Naive B cell (primary cell): ENCODE results near the gene ADARB1. TPM values are rescaled to one million over a fixed set of nuclear protein-coding genes. Genes with fewer than 3 reads are reported as not detected.

Experiments
- ATAC-seq, 2 donors: fragments of 150-1000 bp; cut with Tn5 transposase; 2 replicates each; pipeline ENCODE4 v1.10.0; 2021; ENCODE audit warnings: low read depth in 2 of 2, mild to moderate bottlenecking in 2 of 2, moderate library complexity in 2 of 2
- DNase-seq: peaks from one replicate; pipeline ENCODE4 v3.0.0; 2022
- H3K27ac Mint-ChIP-seq, 6 donors: one replicate each; pipeline ENCODE4 v1.8.0; 2020 to 2022; ENCODE audit warnings: mild to moderate bottlenecking in 6 of 6, mixed read lengths in 6 of 6, moderate library complexity in 5 of 6, inconsistent platforms in 2 of 6
- H3K27me3 Mint-ChIP-seq, 3 donors: one replicate each; pipeline ENCODE4 v1.8.0; 2021 to 2022; ENCODE audit warnings: mixed read lengths in 3 of 3, mild to moderate bottlenecking in 1 of 3
- H3K36me3 Mint-ChIP-seq, 2 donors: one replicate each; pipeline ENCODE4 v1.8.0; 2020 to 2022; ENCODE audit warnings: mixed read lengths in 2 of 2, inconsistent platforms in 1 of 2, mild to moderate bottlenecking in 1 of 2
- H3K4me1 Mint-ChIP-seq, 3 donors: one replicate each; pipeline ENCODE4 v1.8.0; 2020 to 2022; ENCODE audit warnings: mixed read lengths in 3 of 3, inconsistent platforms in 1 of 3, mild to moderate bottlenecking in 1 of 3, moderate library complexity in 1 of 3
- H3K4me3 Mint-ChIP-seq, 8 donors: one replicate each; pipeline ENCODE4 v1.8.0; 2020 to 2022; ENCODE audit warnings: mild to moderate bottlenecking in 8 of 8, mixed read lengths in 8 of 8, moderate library complexity in 8 of 8, inconsistent platforms in 2 of 8
- H3K9me3 Mint-ChIP-seq, 7 donors: one replicate each; pipeline ENCODE4 v1.8.0; 2020 to 2022; ENCODE audit warnings: mixed read lengths in 7 of 7, mild to moderate bottlenecking in 5 of 7, inconsistent platforms in 2 of 7, moderate library complexity in 1 of 7
- polyA plus RNA-seq, 6 donors: library from polyadenylated mRNA; unstranded; fragments of 300-500 nt; fragmentation: Illumina TruSeq; gene quantifications; one replicate each; pipeline ENCODE4 v1.2.3, GENCODE V29; 2021; ENCODE audit warnings: low read depth in 6 of 6

The ADARB1 gene
- polyA plus RNA-seq, 6 donors from 2014 or later, result 19.9 to 63.5 (median 28.7) TPM

DNA sequence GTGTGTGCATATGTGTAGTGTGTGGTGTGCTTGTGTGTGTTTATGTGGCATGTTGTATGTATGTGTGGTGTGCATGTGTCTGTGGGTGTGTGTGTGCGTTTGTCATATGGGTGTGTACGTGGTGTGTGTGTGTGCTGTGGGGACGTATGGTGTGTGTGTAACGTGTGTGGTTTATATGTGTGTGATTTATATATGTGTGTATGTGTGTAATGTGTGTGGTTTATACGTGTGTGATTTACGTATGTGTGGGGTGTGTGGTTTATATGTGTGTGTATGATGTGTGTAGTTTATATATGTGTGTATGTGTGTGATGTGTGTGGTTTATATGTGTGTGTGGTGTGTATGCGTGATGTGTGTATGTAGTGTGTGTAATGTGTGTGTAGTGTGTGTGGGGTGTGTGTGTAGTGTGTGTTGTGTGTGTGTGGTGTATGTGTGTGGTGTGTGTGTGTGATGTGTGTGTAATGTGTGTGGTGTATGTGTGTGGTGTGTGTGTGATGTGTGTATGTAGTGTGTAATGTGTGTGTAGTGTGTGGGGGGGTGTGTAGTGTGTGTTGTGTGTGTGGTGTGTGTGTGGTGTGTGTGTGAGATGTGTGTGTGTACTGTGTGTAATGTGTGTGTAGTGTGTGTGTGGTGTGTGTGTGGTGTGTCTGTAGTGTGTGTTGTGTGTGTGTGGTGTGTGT is 32.3 kb upstream of the ADARB1 start:
- peaks cover 1 to 16% of the 10 kb centered on the region in 2 donors for H3K36me3 Mint-ChIP-seq
- H3K27me3 Mint-ChIP-seq, result peaks cover 5 to 29% (median 26%) of the 10 kb centered on the region in 3 donors
- ATAC-seq (no peak), DNase-seq (no peak)
- H3K27ac Mint-ChIP-seq, result peak overlapping the region in 4 of 6 donors; percentile 0 to 88 (median 4)
- peaks cover 2 to 13% (median 10%) of the 10 kb centered on the region in 7 donors for H3K9me3 Mint-ChIP-seq
- H3K4me1 Mint-ChIP-seq, result peaks cover 9 to 17% (median 11%) of the 10 kb centered on the region in 3 donors
- no peak overlapping the region for H3K4me3 Mint-ChIP-seq

DNA sequence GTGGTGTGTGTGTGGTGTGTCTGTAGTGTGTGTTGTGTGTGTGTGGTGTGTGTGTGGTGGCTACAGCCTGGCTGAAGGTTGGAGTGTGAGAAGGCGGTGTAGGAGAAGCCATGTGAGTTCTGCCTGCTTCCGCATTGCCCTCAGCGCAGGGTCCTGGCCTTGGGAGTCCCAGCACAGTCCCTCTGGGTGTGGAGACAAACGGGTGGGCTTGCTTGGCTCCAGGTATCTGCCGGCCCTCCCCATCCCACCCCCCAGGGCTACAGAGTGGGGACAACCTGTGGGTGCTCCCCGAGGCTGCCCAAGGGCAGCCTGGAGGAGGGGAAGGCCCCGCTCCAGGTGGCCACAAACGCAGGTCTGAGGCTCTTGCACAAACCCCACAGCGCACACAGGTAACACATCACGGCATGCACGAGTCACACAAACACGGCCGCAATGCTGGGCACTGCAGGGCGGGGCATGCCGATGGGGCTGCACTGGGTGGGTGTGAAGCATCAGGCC is 31.7 kb upstream of the ADARB1 start:
- Mint-ChIP-seq H3K36me3 (peaks cover 0 to 21% of the 10 kb centered on the region in 2 donors), H3K4me1 (peaks cover 11 to 17% (median 11%) of the 10 kb centered on the region in 3 donors)
- DNase-seq, result no peak

DNA sequence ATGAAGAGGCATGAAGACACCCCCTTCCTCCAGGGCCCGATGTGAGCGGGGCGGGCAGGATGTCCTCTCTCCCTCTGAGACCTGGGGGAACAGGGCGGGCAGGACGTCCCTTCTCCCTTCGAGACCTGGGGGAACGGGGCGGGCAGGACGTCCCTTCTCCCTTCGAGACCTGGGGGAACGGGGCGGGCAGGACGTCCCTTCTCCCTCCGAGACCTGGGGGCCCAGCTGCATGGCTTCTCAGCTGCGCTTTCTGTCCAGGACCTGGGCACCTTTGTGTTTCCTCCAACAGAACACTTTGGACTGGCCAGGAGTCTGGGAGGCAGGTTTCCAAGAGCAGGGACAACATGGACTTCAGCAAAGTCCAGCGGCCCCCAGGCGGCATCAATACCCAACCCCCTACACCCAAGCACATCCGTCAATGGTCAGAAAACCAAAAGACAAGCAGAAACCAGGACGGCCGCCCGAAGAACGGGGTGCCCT is 30.8 kb upstream of the ADARB1 start:
- Mint-ChIP-seq H3K9me3 (peaks cover 5 to 23% (median 17%) of the 10 kb centered on the region in 7 donors), H3K4me3 (no peak overlapping the region), H3K4me1 (peaks cover 11 to 14% (median 13%) of the 10 kb centered on the region in 3 donors), H3K36me3 (peaks cover 0 to 23% of the 10 kb centered on the region in 2 donors), H3K27ac (no peak overlapping the region), H3K27me3 (peaks cover 5 to 34% (median 29%) of the 10 kb centered on the region in 3 donors)
- no peak for DNase-seq
- ATAC-seq, result no peak

More for the DNA sequence above, 31.7 kb upstream of the ADARB1 start:
- H3K27me3 Mint-ChIP-seq, result peaks cover 5 to 30% (median 29%) of the 10 kb centered on the region in 3 donors
- peak overlapping the region in 1 of 6 donors; percentile 88 for H3K27ac Mint-ChIP-seq
- peaks cover 5 to 18% (median 13%) of the 10 kb centered on the region in 7 donors for H3K9me3 Mint-ChIP-seq
- no peak for ATAC-seq
- no peak overlapping the region for H3K4me3 Mint-ChIP-seq

DNA sequence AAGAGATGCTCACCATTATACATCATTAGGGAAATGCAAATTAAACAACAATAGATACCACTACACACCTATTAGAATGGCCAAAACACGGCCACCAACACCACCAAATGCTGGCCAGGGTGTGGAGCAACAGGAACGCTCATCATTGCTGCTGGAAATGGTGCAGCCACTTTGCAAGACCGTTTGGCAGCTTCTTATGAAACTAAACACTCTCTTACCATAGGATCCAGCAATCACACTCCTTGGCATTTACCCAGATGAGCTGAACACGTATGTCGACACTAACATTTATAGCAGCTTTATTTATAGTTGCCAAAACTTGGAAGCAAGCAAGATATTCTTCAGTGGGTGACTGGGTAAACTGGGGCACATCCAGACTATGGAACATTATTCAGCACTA is 28.9 kb upstream of the ADARB1 start:
- Mint-ChIP-seq H3K36me3 (peaks cover 0 to 23% of the 10 kb centered on the region in 2 donors), H3K9me3 (peaks cover 5 to 23% (median 17%) of the 10 kb centered on the region in 7 donors), H3K27me3 (peaks cover 9 to 34% (median 29%) of the 10 kb centered on the region in 3 donors), H3K27ac (no peak overlapping the region), H3K4me1 (peaks cover 3 to 7% (median 5%) of the 10 kb centered on the region in 3 donors), H3K4me3 (no peak overlapping the region)
- ATAC-seq (no peak), DNase-seq (no peak)

DNA sequence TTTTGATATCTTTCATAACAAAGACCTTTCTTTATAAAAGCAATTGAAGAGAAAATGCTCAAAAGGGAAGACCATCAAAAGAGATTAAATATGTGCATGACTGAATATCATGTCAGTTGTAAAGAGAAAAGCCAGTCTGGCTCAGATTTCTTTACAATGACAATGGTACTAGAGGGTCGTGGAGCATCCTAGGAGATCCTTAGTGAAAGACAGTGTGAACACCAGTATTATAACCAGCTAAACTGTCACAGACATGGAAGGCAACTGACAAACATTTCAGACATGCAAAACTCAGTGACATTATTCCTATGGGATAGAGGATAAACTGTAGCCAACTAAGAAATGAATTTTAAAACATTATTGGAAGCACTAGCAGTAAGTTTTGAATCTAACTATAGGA is 27.1 kb upstream of the ADARB1 start:
- no peak for DNase-seq
- Mint-ChIP-seq H3K9me3 (peaks cover 5 to 23% (median 17%) of the 10 kb centered on the region in 7 donors), H3K4me3 (no peak overlapping the region), H3K27ac (no peak overlapping the region), H3K27me3 (peaks cover 8 to 28% (median 21%) of the 10 kb centered on the region in 3 donors), H3K36me3 (peaks cover 0 to 23% of the 10 kb centered on the region in 2 donors), H3K4me1 (peaks cover 1 to 5% (median 2%) of the 10 kb centered on the region in 3 donors)
- no peak for ATAC-seq

DNA sequence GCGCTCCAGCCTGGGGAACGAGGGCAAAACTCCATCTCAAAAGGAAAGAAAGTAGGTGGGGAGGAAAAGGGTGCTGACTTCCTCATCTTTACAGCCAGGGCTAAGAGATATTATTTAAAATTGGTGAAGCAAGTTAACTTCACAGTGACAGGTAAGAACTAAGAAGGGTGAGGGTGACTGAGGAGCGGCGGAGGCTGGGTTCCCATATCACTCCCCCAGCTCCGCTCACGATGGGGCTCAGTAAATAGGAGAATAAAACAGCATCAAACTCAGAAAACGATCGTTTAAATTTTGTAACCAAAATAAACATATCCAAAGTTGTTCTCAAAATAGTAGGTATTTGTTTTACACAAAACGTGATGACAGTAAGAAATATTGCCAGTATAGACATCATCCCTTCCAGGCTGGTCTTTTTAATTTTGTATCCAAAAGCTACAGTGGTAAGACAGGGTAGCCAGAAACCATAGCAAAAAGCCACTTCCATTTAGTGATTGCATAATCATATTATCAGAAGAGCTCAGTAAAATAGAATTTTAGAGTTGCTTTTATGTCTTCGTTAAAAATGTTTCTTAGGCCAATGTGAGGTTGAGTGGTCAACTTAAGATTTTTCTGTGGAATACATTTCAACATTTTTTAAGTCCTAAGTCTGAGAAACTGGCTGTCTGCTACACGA is 26.2 kb upstream of the ADARB1 start:
- peaks cover 7 to 32% (median 22%) of the 10 kb centered on the region in 3 donors for H3K27me3 Mint-ChIP-seq
- no peak overlapping the region for H3K27ac Mint-ChIP-seq
- H3K4me1 Mint-ChIP-seq, result peaks cover 0 to 5% (median 0%) of the 10 kb centered on the region in 3 donors
- DNase-seq, result no peak
- H3K9me3 Mint-ChIP-seq, result peaks cover 5 to 23% (median 16%) of the 10 kb centered on the region in 7 donors
- no peak overlapping the region for H3K4me3 Mint-ChIP-seq
- H3K36me3 Mint-ChIP-seq, result peaks cover 0 to 23% of the 10 kb centered on the region in 2 donors
- no peak for ATAC-seq

DNA sequence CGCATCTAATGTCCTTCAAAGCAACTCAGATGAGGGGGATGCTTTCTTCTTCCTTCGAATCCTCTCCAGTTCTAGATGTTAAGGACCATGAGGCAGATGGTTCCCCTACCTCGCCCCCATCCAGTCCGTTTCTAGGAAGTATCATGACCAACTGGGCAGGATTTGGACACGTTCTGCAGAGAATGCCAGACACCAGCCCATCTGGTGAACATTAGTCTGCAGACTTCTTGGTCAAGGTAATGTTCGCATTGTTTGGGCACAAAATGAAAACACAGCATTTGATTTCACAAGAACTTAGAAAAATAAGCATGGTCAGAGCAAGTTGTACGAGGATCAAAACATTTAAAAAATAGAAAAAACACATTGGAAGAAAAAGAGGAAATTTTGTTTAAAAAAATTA is 25.4 kb upstream of the ADARB1 start:
- H3K4me1 Mint-ChIP-seq, result peaks cover 0 to 5% (median 0%) of the 10 kb centered on the region in 3 donors
- H3K36me3 Mint-ChIP-seq, result peaks cover 0 to 23% of the 10 kb centered on the region in 2 donors

DNA sequence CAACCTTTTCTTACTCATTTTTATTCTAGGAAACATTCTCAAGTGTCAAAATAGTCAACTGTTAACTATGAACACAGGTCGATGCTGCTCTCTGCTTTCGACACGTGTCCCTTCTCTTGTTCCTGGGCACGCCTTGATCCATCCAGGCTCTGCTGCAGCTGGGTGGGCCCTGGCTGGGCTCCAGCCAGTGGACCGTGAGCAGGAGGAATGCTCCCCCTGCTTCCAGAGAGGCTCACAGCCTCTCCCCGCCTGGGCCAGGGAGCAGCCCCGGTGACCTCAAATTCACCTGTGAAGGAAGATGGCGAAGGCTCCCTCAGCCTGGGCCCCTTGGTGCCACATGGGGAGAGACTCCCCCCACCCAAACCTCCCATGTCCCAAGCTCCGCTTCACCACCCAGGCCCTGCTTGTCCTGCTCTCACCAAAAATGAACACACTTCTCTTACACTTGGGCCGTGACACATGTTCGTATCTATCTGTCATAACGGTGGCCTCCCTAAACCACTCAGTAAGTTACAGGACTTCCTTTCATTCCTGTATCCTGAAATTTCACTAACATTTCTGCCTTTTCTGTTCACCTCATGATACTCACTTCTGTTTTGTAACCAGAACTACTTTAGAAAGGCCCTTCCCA is 24.6 kb upstream of the ADARB1 start:
- Mint-ChIP-seq H3K27me3 (peaks cover 17 to 41% (median 23%) of the 10 kb centered on the region in 3 donors), H3K9me3 (peaks cover 5 to 23% (median 16%) of the 10 kb centered on the region in 7 donors), H3K27ac (no peak overlapping the region), H3K4me3 (no peak overlapping the region), H3K36me3 (peaks cover 0 to 17% of the 10 kb centered on the region in 2 donors), H3K4me1 (peaks cover 0 to 5% (median 0%) of the 10 kb centered on the region in 3 donors)
- no peak for ATAC-seq
- DNase-seq, result no peak

More for the DNA sequence above, 25.4 kb upstream of the ADARB1 start:
- DNase-seq, result no peak
- ATAC-seq, result no peak
- peaks cover 9 to 40% (median 24%) of the 10 kb centered on the region in 3 donors for H3K27me3 Mint-ChIP-seq
- H3K4me3 Mint-ChIP-seq, result no peak overlapping the region
- H3K27ac Mint-ChIP-seq, result peak overlapping the region in 1 of 6 donors; percentile 84
- H3K9me3 Mint-ChIP-seq, result peaks cover 5 to 23% (median 16%) of the 10 kb centered on the region in 7 donors

DNA sequence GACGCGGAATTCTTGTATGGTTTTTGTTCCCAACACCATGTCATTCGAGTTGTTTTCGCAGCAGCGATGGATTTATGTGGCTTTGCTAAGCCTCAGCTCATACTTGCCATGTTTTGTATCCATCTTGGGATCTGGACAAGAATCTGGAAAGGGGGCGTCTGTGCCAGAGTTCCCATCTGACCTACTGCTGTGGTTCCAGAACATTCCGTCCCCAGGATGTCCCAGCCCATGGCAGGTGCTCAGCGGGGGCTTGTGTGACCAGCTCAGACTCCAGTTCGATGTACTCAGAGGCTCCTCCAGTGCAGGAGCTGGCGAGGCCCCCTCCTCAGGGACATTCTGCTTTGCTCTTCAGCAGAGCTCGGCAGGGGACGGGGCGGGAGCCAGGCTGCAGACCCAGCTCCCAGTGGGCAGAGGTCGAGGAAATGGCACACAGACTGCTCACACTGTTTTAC is 24.0 kb upstream of the ADARB1 start:
- Mint-ChIP-seq H3K27ac (no peak overlapping the region), H3K4me3 (no peak overlapping the region), H3K27me3 (peaks cover 18 to 41% (median 20%) of the 10 kb centered on the region in 3 donors), H3K4me1 (peaks cover 0 to 5% (median 0%) of the 10 kb centered on the region in 3 donors), H3K9me3 (peaks cover 5 to 23% (median 18%) of the 10 kb centered on the region in 7 donors), H3K36me3 (peaks cover 0 to 13% of the 10 kb centered on the region in 2 donors)
- no peak for ATAC-seq
- no peak for DNase-seq

DNA sequence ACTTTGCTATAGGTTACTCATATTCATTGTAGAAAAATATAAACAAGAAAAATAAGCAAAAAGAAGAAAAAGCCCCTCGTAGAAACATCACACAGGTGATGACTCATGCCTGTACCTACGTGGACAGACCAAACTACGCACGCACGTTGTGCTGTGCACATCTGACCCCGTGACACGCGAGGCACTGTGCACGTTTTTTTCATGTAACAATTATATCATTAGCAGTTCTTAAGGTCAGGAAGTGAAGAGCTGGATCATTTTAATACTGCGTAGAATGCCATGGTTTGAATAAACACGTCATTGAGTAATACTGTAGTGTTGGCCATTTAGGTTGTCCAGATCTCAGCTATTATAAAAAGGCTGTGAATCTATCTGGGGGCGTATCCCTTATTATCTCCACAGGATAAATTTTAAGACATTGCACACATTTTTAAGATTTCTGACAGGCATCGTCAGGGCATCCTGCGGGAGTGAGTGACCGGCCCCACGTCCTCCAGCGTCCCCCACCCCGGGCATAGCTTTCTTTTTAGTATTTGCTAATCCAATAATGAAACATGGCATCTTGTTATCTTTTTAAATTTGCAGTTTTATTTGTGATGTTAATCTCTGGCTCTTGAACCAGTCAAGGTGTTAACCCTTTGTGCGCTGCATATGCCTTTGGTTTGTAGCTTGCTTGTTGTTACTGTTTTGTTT is 23.4 kb upstream of the ADARB1 start:
- peaks cover 17 to 44% (median 20%) of the 10 kb centered on the region in 3 donors for H3K27me3 Mint-ChIP-seq
- H3K4me3 Mint-ChIP-seq, result no peak overlapping the region
- peaks cover 0 to 5% (median 0%) of the 10 kb centered on the region in 3 donors for H3K4me1 Mint-ChIP-seq
- no peak for DNase-seq
- peak overlapping the region in 1 of 6 donors; percentile 45 for H3K27ac Mint-ChIP-seq
- no peak for ATAC-seq
- peaks cover 5 to 22% (median 18%) of the 10 kb centered on the region in 7 donors for H3K9me3 Mint-ChIP-seq
- H3K36me3 Mint-ChIP-seq, result peaks cover 0 to 13% of the 10 kb centered on the region in 2 donors

DNA sequence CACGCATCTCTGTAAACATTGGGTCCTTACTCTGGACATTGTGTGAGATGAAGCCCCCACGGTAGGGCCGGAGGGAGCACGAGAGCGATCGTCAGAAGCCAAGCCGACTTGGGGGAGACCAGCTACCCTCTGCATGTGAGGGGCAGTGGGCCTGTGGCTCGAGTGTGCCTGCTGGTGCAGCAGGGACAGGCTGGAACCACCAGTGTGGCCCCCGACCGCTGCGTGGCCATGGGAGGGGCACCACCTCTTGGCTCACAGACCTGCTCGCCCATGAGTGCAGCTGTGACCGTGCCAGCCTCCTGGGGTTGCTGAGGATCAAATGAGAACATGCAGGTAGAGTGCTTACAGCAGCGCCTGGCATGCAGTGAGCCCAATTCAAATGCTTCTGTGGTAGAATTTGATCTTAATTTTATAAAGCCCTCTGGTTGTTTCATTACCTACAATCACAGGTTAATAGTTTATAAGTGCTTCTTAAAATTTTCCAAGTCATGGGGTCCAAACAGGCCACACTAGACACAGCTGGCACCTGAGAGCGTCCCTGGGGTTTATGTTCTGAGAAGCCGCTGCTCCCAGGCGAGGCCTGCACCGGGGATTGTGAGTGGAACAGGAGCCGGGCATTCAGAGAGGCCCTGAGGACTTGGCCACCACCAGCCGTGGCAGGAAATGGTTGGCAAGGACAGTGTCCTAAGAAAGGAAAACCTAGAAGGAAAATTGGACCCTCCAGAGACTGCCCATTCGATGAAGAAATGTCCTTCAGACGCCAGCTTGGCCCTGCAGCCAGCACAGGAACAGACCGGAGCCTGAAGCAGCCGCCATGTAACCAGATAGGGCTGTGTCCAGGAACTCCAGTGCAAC is 22.6 kb upstream of the ADARB1 start:
- Mint-ChIP-seq H3K4me1 (peaks cover 0 to 10% (median 0%) of the 10 kb centered on the region in 3 donors), H3K4me3 (no peak overlapping the region), H3K27ac (peak overlapping the region in 1 of 6 donors; percentile 45), H3K27me3 (peaks cover 20 to 51% (median 24%) of the 10 kb centered on the region in 3 donors), H3K9me3 (peaks cover 5 to 14% (median 12%) of the 10 kb centered on the region in 7 donors), H3K36me3 (peaks cover 0 to 11% of the 10 kb centered on the region in 2 donors)
- DNase-seq (no peak), ATAC-seq (no peak)
